Coronary artery (tissue), 2 donors: ENCODE data around the gene DOCK3.

Experiments used
- DNase-seq: peaks from one replicate; pipeline ENCODE4 v3.0.0-alpha.2; 2017; ENCODE audit warnings: low spot score
- H3K27ac ChIP-seq, 2 donors: fragments of 200-600 bp; sonication (generic); one replicate each; pipeline ENCODE4 v1.5.1; 2016 to 2019
- H3K4me3 ChIP-seq: fragments of 200-600 bp; sonication (generic); 2 replicates; pipeline ENCODE4 v1.5.1; 2016; ENCODE audit warnings: mild to moderate bottlenecking, moderate library complexity
- CTCF ChIP-seq: fragments of 200-600 bp; sonication (generic); IDR thresholded peaks from one replicate; pipeline ENCODE4 v1.5.1; 2019; ENCODE audit warnings: antibody characterized with exemption

DOCK3 gene

GRCh38 chr3:50650018-50650417 lies 24.7 kb upstream of the DOCK3 start:
- Histone ChIP-seq H3K4me3 (no peak overlapping the region), H3K27ac (peak overlapping the region in 1 of 2 donors; percentile 39)
- no peak for DNase-seq
- TF ChIP-seq CTCF = no peak

- H3K27ac ChIP-seq = no peak overlapping the region
- DNase-seq = no peak
- H3K4me3 ChIP-seq = no peak overlapping the region
- no peak for TF ChIP-seq CTCF
Measured at GRCh38 chr3:50651445-50651844, 23.3 kb upstream of the DOCK3 start.

- no peak for TF ChIP-seq CTCF
- no peak overlapping the region for H3K27ac ChIP-seq
- no peak for DNase-seq
- no peak overlapping the region for H3K4me3 ChIP-seq
Measured at GRCh38 chr3:50651920-50652529, 22.7 kb upstream of the DOCK3 start.

- no peak for DNase-seq
- H3K27ac ChIP-seq = no peak overlapping the region
Measured at GRCh38 chr3:50652709-50653108, 22.0 kb upstream of the DOCK3 start.

GRCh38 chr3:50653937-50654595 lies 20.7 kb upstream of the DOCK3 start:
- no peak for DNase-seq
- H3K4me3 ChIP-seq = no peak overlapping the region
- H3K27ac ChIP-seq = no peak overlapping the region
- no peak for TF ChIP-seq CTCF

More at GRCh38 chr3:50652709-50653108, 22.0 kb upstream of the DOCK3 start:
- TF ChIP-seq CTCF = no peak
- no peak overlapping the region for H3K4me3 ChIP-seq

GRCh38 chr3:50655009-50655830 lies 19.5 kb upstream of the DOCK3 start:
- H3K4me3 ChIP-seq = no peak overlapping the region
- no peak overlapping the region for H3K27ac ChIP-seq
- no peak for DNase-seq
- no peak for TF ChIP-seq CTCF
